Measurements from ENCODE around the gene INHBB.

INHBB gene

DNA sequence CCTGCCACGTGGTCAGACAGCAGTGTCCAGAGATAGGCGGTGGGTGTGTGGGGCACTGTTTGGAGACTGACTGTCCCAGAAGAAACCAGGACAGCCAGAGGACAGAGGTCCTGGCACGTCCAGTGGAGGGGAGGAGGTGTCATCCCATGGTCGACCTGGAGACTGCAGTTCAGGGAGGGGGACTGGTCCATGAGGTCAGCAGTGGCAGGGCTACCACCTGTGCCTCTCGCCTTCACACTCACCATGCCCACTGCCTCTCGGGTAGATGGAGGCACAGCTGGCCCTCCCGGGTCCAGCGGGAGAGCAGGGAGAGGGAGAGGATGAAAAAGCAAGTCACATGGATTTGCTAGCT is 53.9 kb downstream of the INHBB start:
- DNase-seq = no peak

DNA sequence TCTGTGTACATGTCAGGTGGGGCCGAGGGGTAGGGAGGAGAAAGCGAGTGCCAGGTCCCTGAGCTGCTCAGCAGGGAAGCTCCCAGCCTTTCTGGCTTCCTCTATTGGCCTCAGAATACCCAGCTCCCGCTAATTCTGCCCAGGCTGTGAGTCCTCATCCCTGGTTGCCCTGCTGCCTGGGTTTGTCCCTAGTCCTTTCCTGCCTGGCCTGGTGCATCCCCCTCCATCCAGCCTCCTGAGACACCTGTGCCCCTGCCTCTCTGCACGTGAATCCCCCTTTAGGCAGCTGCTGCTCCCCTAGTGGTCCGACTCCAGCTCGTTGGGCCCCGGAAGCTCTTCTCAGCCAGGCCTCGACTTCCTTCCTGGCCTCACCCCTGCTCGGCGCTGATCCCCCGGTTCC is 54.6 kb downstream of the INHBB start:
- no peak for DNase-seq

All from GDM1 (cell line).